ENCODE measurements around the gene ZNF385D.

The ZNF385D gene

DNA sequence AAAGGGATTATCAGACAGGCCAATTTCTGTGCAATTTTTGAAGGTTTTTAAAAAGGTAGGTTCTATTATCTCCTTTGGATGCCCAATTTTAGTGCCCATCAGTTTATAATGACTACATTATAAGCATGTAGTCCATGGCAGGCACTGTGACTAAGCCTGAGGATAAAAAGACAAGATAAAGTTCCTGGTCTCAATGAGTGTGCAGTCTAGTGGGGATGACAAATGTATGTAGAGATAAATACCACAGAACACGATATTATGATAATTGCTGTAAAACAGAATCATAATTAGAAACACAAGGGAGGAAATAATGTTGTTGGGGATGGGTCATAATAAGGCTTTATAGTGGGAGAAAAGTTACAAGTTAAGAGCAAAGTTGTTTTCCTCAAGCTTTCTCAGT, 163.1 kb downstream of the ZNF385D start:
- no peak for ATAC-seq (ENCODE audit: low read depth)
- TF ChIP-seq, protein P1, sequence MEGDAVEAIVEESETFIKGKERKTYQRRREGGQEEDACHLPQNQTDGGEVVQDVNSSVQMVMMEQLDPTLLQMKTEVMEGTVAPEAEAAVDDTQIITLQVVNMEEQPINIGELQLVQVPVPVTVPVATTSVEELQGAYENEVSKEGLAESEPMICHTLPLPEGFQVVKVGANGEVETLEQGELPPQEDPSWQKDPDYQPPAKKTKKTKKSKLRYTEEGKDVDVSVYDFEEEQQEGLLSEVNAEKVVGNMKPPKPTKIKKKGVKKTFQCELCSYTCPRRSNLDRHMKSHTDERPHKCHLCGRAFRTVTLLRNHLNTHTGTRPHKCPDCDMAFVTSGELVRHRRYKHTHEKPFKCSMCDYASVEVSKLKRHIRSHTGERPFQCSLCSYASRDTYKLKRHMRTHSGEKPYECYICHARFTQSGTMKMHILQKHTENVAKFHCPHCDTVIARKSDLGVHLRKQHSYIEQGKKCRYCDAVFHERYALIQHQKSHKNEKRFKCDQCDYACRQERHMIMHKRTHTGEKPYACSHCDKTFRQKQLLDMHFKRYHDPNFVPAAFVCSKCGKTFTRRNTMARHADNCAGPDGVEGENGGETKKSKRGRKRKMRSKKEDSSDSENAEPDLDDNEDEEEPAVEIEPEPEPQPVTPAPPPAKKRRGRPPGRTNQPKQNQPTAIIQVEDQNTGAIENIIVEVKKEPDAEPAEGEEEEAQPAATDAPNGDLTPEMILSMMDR (IDR thresholded peaks at IDR 0.05; ENCODE audit: poor library complexity, severe bottlenecking): no peak
- DNase-seq (ENCODE audit: low spot score): no peak

DNA sequence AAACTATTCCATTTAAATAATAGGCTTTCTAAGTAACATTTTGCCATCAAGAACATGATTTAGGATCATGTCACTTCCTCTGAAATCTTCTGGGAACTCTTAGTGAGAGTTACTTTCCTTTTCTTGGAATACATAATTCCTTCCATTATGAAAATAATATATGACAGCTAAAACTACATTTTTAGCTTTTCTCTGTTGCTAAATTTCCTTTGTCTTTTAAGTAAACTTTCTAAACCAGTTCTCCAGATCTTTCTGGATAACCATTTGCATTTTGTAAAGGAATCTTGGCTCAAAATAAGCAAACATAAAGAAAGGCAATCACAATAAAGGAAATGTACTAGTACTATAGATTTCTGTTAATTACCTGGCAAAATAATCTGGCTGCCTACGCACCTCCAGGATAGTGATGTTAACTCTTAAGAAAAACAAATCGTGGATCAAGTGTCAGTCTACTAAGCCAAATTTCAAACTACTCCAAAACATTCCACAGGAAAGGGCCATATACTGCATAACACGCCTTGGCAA, 165.7 kb downstream of the ZNF385D start:
- Histone ChIP-seq H3K27me3 (ENCODE audit: insufficient read depth, poor library complexity, severe bottlenecking) (no peaks in the 10 kb centered on the region), H3K36me3 (ENCODE audit: low read depth) (no peaks in the 10 kb centered on the region), H3K4me3 (ENCODE audit: severe bottlenecking) (no peak overlapping the region), H3K4me1 (ENCODE audit: insufficient read depth, poor library complexity, severe bottlenecking) (no peaks in the 10 kb centered on the region), H3K9me3 (ENCODE audit: severe bottlenecking) (no peaks in the 10 kb centered on the region), H3K27ac (ENCODE audit: poor library complexity, severe bottlenecking) (no peak overlapping the region)
- TF ChIP-seq, protein P1 (IDR thresholded peaks at IDR 0.05; ENCODE audit: poor library complexity, severe bottlenecking): no peak
- DNase-seq (ENCODE audit: low spot score) (no peak), ATAC-seq (ENCODE audit: low read depth) (no peak)

More for the DNA sequence above, 163.1 kb downstream of the ZNF385D start:
- H3K27ac ChIP-seq (ENCODE audit: poor library complexity, severe bottlenecking): no peak overlapping the region
- no peaks in the 10 kb centered on the region for H3K9me3 ChIP-seq (ENCODE audit: severe bottlenecking)
- H3K27me3 ChIP-seq (ENCODE audit: insufficient read depth, poor library complexity, severe bottlenecking): no peaks in the 10 kb centered on the region
- H3K36me3 ChIP-seq (ENCODE audit: low read depth): no peaks in the 10 kb centered on the region
- H3K4me3 ChIP-seq (ENCODE audit: severe bottlenecking): no peak overlapping the region
- no peaks in the 10 kb centered on the region for H3K4me1 ChIP-seq (ENCODE audit: insufficient read depth, poor library complexity, severe bottlenecking)

DNA sequence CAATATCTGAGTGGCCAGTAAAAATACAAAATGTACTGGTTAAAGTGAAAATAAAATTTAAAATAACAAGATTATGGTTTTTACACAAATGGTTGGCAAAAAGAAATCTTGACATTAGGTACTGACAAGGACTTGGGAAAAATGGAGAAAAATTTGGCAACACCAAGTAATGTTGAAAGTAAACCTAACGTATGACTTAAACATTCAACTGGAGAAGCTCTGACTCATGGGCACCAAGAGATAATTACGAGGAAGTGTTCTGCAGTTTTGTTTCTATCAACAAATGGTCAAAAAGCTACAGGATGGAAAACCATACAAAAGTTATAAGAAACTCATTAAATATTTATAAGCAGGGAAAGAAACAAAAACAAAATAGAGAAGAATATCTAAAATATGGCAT, 177.7 kb downstream of the ZNF385D start:
- no peaks in the 10 kb centered on the region for H3K36me3 ChIP-seq (ENCODE audit: low read depth)
- no peaks in the 10 kb centered on the region for H3K27me3 ChIP-seq (ENCODE audit: insufficient read depth, poor library complexity, severe bottlenecking)
- no peaks in the 10 kb centered on the region for H3K4me1 ChIP-seq (ENCODE audit: insufficient read depth, poor library complexity, severe bottlenecking)
- H3K27ac ChIP-seq (ENCODE audit: poor library complexity, severe bottlenecking): no peak overlapping the region
- H3K9me3 ChIP-seq (ENCODE audit: severe bottlenecking): peaks cover 5% of the 10 kb centered on the region
- DNase-seq (ENCODE audit: low spot score) (no peak), ATAC-seq (ENCODE audit: low read depth) (no peak)
- H3K4me3 ChIP-seq (ENCODE audit: severe bottlenecking): no peak overlapping the region
- TF ChIP-seq, protein P1 (IDR thresholded peaks at IDR 0.05; ENCODE audit: poor library complexity, severe bottlenecking): no peak

DNA sequence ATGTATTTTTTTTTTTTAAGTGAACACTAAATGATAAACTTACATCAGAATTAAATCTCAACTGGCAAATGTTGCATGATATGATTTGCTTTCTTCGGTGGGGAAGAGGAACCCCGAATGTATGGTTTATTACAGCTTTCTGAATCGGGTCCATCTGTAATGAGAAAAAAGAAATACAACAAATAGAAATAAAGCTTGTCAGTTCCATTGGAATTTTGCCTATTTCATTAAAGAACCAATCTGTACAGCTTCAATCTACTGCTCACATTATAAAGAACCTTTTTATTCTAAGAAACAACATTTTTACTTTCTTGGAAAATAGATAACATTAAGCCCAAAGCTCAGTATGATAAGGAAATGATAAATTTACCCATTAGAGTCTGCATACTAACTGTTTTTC, 186.5 kb downstream of the ZNF385D start:
- DNase-seq (ENCODE audit: low spot score) (no peak), ATAC-seq (ENCODE audit: low read depth) (no peak)
- no peaks in the 10 kb centered on the region for H3K27me3 ChIP-seq (ENCODE audit: insufficient read depth, poor library complexity, severe bottlenecking)
- no peaks in the 10 kb centered on the region for H3K9me3 ChIP-seq (ENCODE audit: severe bottlenecking)
- H3K27ac ChIP-seq (ENCODE audit: poor library complexity, severe bottlenecking): no peak overlapping the region
- H3K4me3 ChIP-seq (ENCODE audit: severe bottlenecking): no peak overlapping the region
- H3K4me1 ChIP-seq (ENCODE audit: insufficient read depth, poor library complexity, severe bottlenecking): no peaks in the 10 kb centered on the region
- TF ChIP-seq, protein P1 (IDR thresholded peaks at IDR 0.05; ENCODE audit: poor library complexity, severe bottlenecking): no peak
- no peaks in the 10 kb centered on the region for H3K36me3 ChIP-seq (ENCODE audit: low read depth)

DNA sequence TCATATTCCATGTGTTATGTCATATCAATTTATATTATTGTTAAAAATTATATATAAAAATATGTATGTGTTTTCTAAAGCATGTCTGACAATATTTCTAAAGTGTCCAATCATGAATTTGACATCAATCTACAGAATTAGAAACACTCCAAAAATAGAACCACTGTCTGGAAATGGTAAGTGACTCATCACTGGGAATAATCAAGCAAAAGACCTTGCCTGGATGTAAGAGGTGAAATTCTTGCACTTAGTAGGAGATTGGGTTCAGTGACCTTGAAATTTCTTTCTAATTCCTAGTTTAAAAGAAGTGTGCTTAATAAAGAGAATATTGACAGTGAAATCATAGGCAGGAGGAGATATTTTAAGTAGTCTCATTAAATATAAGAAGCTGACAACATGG, 188.8 kb downstream of the ZNF385D start:
- DNase-seq (ENCODE audit: low spot score) (no peak), ATAC-seq (ENCODE audit: low read depth) (no peak)
- TF ChIP-seq, protein P1 (IDR thresholded peaks at IDR 0.05; ENCODE audit: poor library complexity, severe bottlenecking): no peak
- Histone ChIP-seq H3K36me3 (ENCODE audit: low read depth) (no peaks in the 10 kb centered on the region), H3K4me3 (ENCODE audit: severe bottlenecking) (no peak overlapping the region), H3K27ac (ENCODE audit: poor library complexity, severe bottlenecking) (no peak overlapping the region), H3K27me3 (ENCODE audit: insufficient read depth, poor library complexity, severe bottlenecking) (no peaks in the 10 kb centered on the region), H3K4me1 (ENCODE audit: insufficient read depth, poor library complexity, severe bottlenecking) (no peaks in the 10 kb centered on the region), H3K9me3 (ENCODE audit: severe bottlenecking) (no peaks in the 10 kb centered on the region)
